NOMO-1 treated with dmso at 0.1 percent for 144 hours (cell line): ENCODE data around the gene GJD4.

Source experiments
- DNase-seq: peaks from one replicate; lab custom pipeline; 2025; ENCODE audit not compliant: unreplicated experiment; lab: John Stamatoyannopoulos, UW

Gene GJD4

GRCh38 chr10:35644050-35644950 is 39.2 kb downstream of the GJD4 start:
- DNase-seq, result no peak

- DNase-seq, result no peak
Measured at GRCh38 chr10:35650894-35651293, 45.8 kb downstream of the GJD4 start.

GRCh38 chr10:35652824-35653223 is 47.7 kb downstream of the GJD4 start:
- DNase-seq, result no peak

GRCh38 chr10:35657621-35658020 is 52.5 kb downstream of the GJD4 start:
- no peak for DNase-seq
